Ishikawa (cell line): ENCODE results near the gene MOK.

Experiments used
- CEBPB ChIP-seq: IDR thresholded peaks from 2 replicates; pipeline ENCODE4 v1.6.1; 2012
- EGR1 ChIP-seq: IDR thresholded peaks from 2 replicates; pipeline ENCODE4 v1.6.1; 2012
- EP300 ChIP-seq: IDR thresholded peaks from 2 replicates; pipeline ENCODE4 v1.6.1; 2012; ENCODE audit warnings: borderline replicate concordance
- FOXM1 ChIP-seq: IDR thresholded peaks from 2 replicates; pipeline ENCODE4 v1.6.1; 2012; ENCODE audit warnings: low read depth, borderline replicate concordance
- NFIC ChIP-seq: IDR thresholded peaks from 2 replicates; pipeline ENCODE4 v1.6.1; 2012
- RAD21 ChIP-seq: IDR thresholded peaks from 2 replicates; pipeline ENCODE4 v1.6.1; 2012; ENCODE audit warnings: low read depth
- TAF1 ChIP-seq: IDR thresholded peaks from 2 replicates; pipeline ENCODE4 v1.6.1; 2012; ENCODE audit warnings: low read depth, mild to moderate bottlenecking
- TCF12 ChIP-seq: IDR thresholded peaks from 2 replicates; pipeline ENCODE4 v1.6.1; 2012; ENCODE audit warnings: low read depth
- TEAD4 ChIP-seq: IDR thresholded peaks from 2 replicates; pipeline ENCODE4 v1.6.1; 2012
- YY1 ChIP-seq: IDR thresholded peaks from 2 replicates; pipeline ENCODE4 v1.6.1; 2012; ENCODE audit warnings: low read depth
- TF ChIP-seq, protein P1 (sequence below): IDR thresholded peaks from 2 replicates; pipeline ENCODE4 v1.6.1; 2012
- TF ChIP-seq, protein P2 (sequence below): IDR thresholded peaks from 2 replicates; pipeline ENCODE4 v1.6.1; 2012; ENCODE audit warnings: low read depth, mild to moderate bottlenecking
- TF ChIP-seq, protein P3 (sequence below): IDR thresholded peaks from 2 replicates; pipeline ENCODE4 v1.6.1; 2012

DNA sequence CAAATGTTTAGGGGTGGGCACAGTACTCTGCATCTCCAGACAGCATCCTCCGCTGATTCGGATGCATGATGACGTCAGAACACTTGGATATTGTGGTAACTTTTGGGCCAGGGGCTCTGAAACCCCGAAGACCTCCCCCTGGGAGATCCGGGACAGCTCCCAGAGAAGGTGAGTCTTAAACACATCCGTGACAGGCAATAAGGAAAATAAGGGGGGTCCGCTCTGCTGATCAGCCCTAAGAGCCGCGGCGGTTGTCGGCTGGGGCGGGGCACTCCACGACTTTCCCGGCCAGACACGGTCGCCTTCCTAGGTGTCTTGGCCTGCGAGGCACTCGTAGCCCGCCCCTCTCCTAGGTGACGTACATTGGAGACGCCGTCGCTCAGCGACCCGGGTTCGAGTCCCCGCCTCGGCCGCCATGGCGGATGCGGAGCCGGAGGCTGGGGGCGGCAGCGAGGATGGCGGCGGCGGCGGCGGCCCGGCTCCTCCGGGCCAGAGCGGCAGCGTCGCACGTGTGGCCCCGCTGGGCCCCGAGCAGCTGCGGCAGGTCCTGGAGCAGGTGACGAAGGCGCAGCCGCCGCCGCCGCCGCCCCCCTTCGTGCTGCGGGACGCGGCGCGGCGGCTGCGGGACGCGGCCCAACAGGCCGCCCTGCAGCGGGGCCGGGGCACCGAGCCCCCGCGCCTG is 14.5 kb upstream of the MOK start, which contains the start of gene ZNF839:
- TF ChIP-seq EP300 (peak; percentile 37; the same call in 1 of the 2 replicates), CEBPB (0 out of 2 replicates have a peak, but pooled peaks have one; percentile 11), EGR1 (no peak), RAD21 (no peak), TAF1 (peak; percentile 71; the same call in 1 of the 2 replicates), NFIC (no peak), TEAD4 (peak; percentile 16; the same call in 1 of the 2 replicates), YY1 (peak; percentile 92), TCF12 (peak; percentile 41; the same call in 1 of the 2 replicates), FOXM1 (no peak)
- TF ChIP-seq, protein P1, sequence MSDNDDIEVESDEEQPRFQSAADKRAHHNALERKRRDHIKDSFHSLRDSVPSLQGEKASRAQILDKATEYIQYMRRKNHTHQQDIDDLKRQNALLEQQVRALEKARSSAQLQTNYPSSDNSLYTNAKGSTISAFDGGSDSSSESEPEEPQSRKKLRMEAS: peak; percentile 80
- TF ChIP-seq, protein P2, sequence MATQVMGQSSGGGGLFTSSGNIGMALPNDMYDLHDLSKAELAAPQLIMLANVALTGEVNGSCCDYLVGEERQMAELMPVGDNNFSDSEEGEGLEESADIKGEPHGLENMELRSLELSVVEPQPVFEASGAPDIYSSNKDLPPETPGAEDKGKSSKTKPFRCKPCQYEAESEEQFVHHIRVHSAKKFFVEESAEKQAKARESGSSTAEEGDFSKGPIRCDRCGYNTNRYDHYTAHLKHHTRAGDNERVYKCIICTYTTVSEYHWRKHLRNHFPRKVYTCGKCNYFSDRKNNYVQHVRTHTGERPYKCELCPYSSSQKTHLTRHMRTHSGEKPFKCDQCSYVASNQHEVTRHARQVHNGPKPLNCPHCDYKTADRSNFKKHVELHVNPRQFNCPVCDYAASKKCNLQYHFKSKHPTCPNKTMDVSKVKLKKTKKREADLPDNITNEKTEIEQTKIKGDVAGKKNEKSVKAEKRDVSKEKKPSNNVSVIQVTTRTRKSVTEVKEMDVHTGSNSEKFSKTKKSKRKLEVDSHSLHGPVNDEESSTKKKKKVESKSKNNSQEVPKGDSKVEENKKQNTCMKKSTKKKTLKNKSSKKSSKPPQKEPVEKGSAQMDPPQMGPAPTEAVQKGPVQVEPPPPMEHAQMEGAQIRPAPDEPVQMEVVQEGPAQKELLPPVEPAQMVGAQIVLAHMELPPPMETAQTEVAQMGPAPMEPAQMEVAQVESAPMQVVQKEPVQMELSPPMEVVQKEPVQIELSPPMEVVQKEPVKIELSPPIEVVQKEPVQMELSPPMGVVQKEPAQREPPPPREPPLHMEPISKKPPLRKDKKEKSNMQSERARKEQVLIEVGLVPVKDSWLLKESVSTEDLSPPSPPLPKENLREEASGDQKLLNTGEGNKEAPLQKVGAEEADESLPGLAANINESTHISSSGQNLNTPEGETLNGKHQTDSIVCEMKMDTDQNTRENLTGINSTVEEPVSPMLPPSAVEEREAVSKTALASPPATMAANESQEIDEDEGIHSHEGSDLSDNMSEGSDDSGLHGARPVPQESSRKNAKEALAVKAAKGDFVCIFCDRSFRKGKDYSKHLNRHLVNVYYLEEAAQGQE: no peak
- TF ChIP-seq, protein P3, sequence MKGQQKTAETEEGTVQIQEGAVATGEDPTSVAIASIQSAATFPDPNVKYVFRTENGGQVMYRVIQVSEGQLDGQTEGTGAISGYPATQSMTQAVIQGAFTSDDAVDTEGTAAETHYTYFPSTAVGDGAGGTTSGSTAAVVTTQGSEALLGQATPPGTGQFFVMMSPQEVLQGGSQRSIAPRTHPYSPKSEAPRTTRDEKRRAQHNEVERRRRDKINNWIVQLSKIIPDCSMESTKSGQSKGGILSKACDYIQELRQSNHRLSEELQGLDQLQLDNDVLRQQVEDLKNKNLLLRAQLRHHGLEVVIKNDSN: 0 out of 2 replicates have a peak, but pooled peaks have one; percentile 35
